K562 (cell line): Measurements from ENCODE around the gene TNFAIP6. TPM values are rescaled to one million over a fixed set of nuclear protein-coding genes. Genes with fewer than 3 reads are reported as not detected.

Experiments
- EP400 ChIP-seq: fragments of 450-650 bp; IDR thresholded peaks from 2 replicates; pipeline ENCODE4 v1.6.1; 2017; ENCODE audit warnings: antibody characterized with exemption, mild to moderate bottlenecking, moderate library complexity
- ILF3 ChIP-seq: fragments of 450-650 bp; IDR thresholded peaks from 2 replicates; pipeline ENCODE4 v1.6.1; 2018; ENCODE audit warnings: antibody characterized with exemption, mild to moderate bottlenecking, moderate library complexity, borderline replicate concordance
- MCM7 ChIP-seq, 2 experiments: fragments of 450-650 bp; IDR thresholded peaks; 2 replicates each; pipeline ENCODE4 v1.6.1; 2016 to 2018
- NFIC ChIP-seq: fragments of 450-650 bp; IDR thresholded peaks from 2 replicates; pipeline ENCODE4 v1.6.1; 2017; ENCODE audit warnings: mild to moderate bottlenecking, inconsistent platforms
- PYGO2 ChIP-seq: fragments of 450-650 bp; IDR thresholded peaks from 2 replicates; pipeline ENCODE4 v1.6.1; 2016; ENCODE audit warnings: mild to moderate bottlenecking, missing genetic modification characterization, moderate library complexity, missing compliant biosample characterization
- SETDB1 ChIP-seq: IDR thresholded peaks from one replicate; pipeline ENCODE4 v1.6.1; 2012; ENCODE audit warnings: low read length, control low read depth, inconsistent platforms
- TAF9B ChIP-seq: fragments of 450-650 bp; IDR thresholded peaks from 2 replicates; pipeline ENCODE4 v1.6.1; 2018; ENCODE audit warnings: mild to moderate bottlenecking; ENCODE audit not compliant: partially characterized antibody
- TEAD1 ChIP-seq, 2 experiments: fragments of 450-650 bp in 1 of 2; sonication (generic) in 1 of 2; formaldehyde crosslinking; IDR thresholded peaks; 2 replicates each; pipeline versions ENCODE4 v1.4.0 to v1.8.0; 2020 to 2022; ENCODE audit warnings: mild to moderate bottlenecking in 2 of 2, missing genetic modification reagents in 1 of 2
- ZBTB1 ChIP-seq: sonication (generic); formaldehyde crosslinking; IDR thresholded peaks from 2 replicates; pipeline ENCODE4 v1.8.1; 2023; ENCODE audit warnings: missing genetic modification reagents, low read depth, mild to moderate bottlenecking, borderline replicate concordance
- ZNF644 ChIP-seq: fragments of 200-800 bp; sonication (Bioruptor generic); IDR thresholded peaks from 2 replicates; pipeline ENCODE4 v1.6.1; 2016; ENCODE audit warnings: low read depth, missing genetic modification characterization, missing compliant biosample characterization
- ZNF785 ChIP-seq: fragments of 250-450 bp; sonication (Bioruptor Pico); IDR thresholded peaks from 2 replicates; pipeline ENCODE4 v1.4.0; 2020; ENCODE audit warnings: mild to moderate bottlenecking
- polyA plus RNA-seq, 8 experiments: library from polyadenylated mRNA; depleted of rRNA in 4 of 8; stranded (reverse) in 5 of 8; unstranded in 3 of 8; fragments of >200 nt; fragmentation: Nextera tagmentation in 2 of 8; fragmentation: Illumina TruSeq in 1 of 8; extraction: Ambion mirVana in 2 of 8; extraction: Trizol in 1 of 8; gene quantifications; 2 replicates each; pipeline versions ENCODE4 v1.2.1 to v1.2.3, GENCODE V29; 2011 to 2014; ENCODE audit warnings: inconsistent platforms in 1 of 8, missing spikeins in 1 of 8
- total RNA-seq, 7 experiments: library from RNA; depleted of rRNA in 6 of 7; stranded (reverse); fragments of >200 nt in 6 of 7; fragmentation: Illumina TruSeq in 2 of 7; extraction: Trizol in 2 of 7; gene quantifications; 2 replicates each; pipeline versions ENCODE4 v1.2.1 to v1.2.3, GENCODE V29; 2011 to 2021; ENCODE audit warnings: low replicate concordance in 1 of 7
- TF ChIP-seq, protein P1 (sequence below): sonication (generic); formaldehyde crosslinking; IDR thresholded peaks from 2 replicates; pipeline ENCODE4 v1.8.1; 2022; ENCODE audit warnings: missing genetic modification reagents
- TF ChIP-seq, protein P2 (sequence below): fragments of 450-650 bp; formaldehyde crosslinking; IDR thresholded peaks from 2 replicates; pipeline ENCODE4 v1.4.0; 2020; ENCODE audit warnings: mild to moderate bottlenecking
- TF ChIP-seq, protein P3 (sequence below): fragments of 450-650 bp; formaldehyde crosslinking; IDR thresholded peaks from 2 replicates; pipeline ENCODE4 v1.4.0; 2022; ENCODE audit warnings: missing genetic modification characterization
- TF ChIP-seq, protein P4 (sequence below): sonication (generic); IDR thresholded peaks from 2 replicates; pipeline ENCODE4 v1.6.1; 2016
- TF ChIP-seq, protein P5 (sequence below): fragments of 250-450 bp; sonication (Bioruptor Pico); IDR thresholded peaks from 2 replicates; pipeline ENCODE4 v1.5.0; 2021; ENCODE audit warnings: mild to moderate bottlenecking, borderline replicate concordance
- TF ChIP-seq, protein P6 (sequence below): fragments of 450-650 bp; formaldehyde crosslinking; IDR thresholded peaks from 2 replicates; pipeline ENCODE4 v1.4.0; 2020; ENCODE audit warnings: mild to moderate bottlenecking, moderate library complexity
- TF ChIP-seq, protein P7 (sequence below): fragments of 250-450 bp; sonication (Bioruptor Pico); IDR thresholded peaks from 2 replicates; pipeline ENCODE4 v1.5.0; 2021

The TNFAIP6 gene
- total and polyA plus RNA-seq, 9 of the 15 experiments (the other 6 are each of a cell fraction or from before 2014, with no cell fraction given): 0.07 to 0.28 (median 0.08) TPM; not detected in 6

DNA sequence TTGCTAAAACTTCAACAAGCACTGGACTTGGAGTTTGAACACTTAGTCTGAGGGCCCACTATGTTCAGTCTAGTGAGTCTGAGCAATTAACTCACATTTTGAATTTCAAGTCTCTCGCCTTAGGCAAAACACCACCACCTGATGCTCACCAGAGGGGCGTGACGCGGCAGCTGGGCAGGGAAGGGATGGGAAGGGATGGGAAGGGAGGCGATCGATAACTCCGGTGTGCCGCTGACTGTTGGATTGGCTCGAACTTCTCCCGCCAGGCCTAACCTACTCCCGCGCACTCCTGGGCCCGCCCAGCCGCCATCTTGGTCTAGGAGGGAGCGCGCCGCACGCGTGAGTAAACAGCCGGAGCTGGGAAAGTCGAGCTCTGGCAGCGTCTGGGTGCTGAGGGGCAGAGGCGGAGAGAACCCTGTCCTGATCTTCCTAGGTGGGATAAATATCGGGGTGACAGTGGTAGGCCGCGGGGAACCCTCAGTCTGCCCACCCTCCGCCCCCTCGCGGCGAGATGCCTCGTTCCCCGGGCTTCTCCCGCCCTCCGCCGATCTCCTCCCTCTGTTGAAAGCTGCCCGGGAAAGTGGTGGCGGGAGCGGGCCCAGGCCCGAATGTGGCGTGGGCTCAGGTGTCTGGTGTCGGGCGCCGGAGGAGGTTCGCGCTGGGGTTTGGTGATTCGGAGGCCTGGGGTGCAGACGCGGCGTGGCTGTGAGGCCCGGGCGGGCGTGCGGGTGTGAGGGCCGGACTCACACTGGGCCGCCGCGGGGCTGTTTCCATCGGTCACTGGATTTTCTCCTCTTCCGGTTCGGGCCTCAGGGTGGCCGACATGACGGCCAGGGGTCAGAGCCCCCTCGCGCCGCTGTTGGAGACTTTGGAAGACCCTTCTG, 52.5 kb downstream of the TNFAIP6 start, which contains the start of gene RIF1 (continued):
- TF ChIP-seq, protein P1, sequence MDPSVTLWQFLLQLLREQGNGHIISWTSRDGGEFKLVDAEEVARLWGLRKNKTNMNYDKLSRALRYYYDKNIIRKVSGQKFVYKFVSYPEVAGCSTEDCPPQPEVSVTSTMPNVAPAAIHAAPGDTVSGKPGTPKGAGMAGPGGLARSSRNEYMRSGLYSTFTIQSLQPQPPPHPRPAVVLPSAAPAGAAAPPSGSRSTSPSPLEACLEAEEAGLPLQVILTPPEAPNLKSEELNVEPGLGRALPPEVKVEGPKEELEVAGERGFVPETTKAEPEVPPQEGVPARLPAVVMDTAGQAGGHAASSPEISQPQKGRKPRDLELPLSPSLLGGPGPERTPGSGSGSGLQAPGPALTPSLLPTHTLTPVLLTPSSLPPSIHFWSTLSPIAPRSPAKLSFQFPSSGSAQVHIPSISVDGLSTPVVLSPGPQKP: no peak
- TF ChIP-seq TEAD1 (CRISPR knock-in tag; IDR thresholded peaks at IDR 0.05): peak in 1 of 2 experiments; percentile 92; a peak in 3 of 4 replicates
- TF ChIP-seq ZBTB1 (CRISPR knock-in tag): no peak; the same call in 1 of the 2 replicates
- TF ChIP-seq ILF3: no peak
- TF ChIP-seq, protein P2, sequence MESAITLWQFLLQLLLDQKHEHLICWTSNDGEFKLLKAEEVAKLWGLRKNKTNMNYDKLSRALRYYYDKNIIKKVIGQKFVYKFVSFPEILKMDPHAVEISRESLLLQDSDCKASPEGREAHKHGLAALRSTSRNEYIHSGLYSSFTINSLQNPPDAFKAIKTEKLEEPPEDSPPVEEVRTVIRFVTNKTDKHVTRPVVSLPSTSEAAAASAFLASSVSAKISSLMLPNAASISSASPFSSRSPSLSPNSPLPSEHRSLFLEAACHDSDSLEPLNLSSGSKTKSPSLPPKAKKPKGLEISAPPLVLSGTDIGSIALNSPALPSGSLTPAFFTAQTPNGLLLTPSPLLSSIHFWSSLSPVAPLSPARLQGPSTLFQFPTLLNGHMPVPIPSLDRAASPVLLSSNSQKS (CRISPR knock-in tag): no peak
- TF ChIP-seq, protein P3, sequence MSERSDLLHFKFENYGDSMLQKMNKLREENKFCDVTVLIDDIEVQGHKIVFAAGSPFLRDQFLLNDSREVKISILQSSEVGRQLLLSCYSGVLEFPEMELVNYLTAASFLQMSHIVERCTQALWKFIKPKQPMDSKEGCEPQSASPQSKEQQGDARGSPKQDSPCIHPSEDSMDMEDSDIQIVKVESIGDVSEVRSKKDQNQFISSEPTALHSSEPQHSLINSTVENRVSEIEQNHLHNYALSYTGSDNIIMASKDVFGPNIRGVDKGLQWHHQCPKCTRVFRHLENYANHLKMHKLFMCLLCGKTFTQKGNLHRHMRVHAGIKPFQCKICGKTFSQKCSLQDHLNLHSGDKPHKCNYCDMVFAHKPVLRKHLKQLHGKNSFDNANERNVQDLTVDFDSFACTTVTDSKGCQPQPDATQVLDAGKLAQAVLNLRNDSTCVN (CRISPR knock-in tag): no peak
- no peak for TF ChIP-seq ZNF785 (CRISPR knock-in tag)
- peak; percentile 100 for TF ChIP-seq EP400
- peak; percentile 18 for TF ChIP-seq NFIC
- TF ChIP-seq TAF9B: peak; percentile 88
- TF ChIP-seq, protein P4, sequence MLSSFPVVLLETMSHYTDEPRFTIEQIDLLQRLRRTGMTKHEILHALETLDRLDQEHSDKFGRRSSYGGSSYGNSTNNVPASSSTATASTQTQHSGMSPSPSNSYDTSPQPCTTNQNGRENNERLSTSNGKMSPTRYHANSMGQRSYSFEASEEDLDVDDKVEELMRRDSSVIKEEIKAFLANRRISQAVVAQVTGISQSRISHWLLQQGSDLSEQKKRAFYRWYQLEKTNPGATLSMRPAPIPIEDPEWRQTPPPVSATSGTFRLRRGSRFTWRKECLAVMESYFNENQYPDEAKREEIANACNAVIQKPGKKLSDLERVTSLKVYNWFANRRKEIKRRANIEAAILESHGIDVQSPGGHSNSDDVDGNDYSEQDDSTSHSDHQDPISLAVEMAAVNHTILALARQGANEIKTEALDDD: peak; percentile 81
- TF ChIP-seq ZNF644 (tag): no peak; the same call in 1 of the 2 replicates
- TF ChIP-seq, protein P5, sequence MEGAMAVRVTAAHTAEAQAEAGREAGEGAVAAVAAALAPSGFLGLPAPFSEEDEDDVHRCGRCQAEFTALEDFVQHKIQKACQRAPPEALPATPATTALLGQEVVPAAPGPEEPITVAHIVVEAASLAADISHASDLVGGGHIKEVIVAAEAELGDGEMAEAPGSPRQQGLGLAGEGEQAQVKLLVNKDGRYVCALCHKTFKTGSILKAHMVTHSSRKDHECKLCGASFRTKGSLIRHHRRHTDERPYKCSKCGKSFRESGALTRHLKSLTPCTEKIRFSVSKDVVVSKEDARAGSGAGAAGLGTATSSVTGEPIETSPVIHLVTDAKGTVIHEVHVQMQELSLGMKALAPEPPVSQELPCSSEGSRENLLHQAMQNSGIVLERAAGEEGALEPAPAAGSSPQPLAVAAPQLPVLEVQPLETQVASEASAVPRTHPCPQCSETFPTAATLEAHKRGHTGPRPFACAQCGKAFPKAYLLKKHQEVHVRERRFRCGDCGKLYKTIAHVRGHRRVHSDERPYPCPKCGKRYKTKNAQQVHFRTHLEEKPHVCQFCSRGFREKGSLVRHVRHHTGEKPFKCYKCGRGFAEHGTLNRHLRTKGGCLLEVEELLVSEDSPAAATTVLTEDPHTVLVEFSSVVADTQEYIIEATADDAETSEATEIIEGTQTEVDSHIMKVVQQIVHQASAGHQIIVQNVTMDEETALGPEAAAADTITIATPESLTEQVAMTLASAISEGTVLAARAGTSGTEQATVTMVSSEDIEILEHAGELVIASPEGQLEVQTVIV: no peak
- no peak for TF ChIP-seq MCM7 (IDR thresholded peaks at IDR 0.05)
- TF ChIP-seq, protein P6, sequence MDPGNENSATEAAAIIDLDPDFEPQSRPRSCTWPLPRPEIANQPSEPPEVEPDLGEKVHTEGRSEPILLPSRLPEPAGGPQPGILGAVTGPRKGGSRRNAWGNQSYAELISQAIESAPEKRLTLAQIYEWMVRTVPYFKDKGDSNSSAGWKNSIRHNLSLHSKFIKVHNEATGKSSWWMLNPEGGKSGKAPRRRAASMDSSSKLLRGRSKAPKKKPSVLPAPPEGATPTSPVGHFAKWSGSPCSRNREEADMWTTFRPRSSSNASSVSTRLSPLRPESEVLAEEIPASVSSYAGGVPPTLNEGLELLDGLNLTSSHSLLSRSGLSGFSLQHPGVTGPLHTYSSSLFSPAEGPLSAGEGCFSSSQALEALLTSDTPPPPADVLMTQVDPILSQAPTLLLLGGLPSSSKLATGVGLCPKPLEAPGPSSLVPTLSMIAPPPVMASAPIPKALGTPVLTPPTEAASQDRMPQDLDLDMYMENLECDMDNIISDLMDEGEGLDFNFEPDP (CRISPR knock-in tag): no peak
- TF ChIP-seq SETDB1: peak; percentile 67
- TF ChIP-seq, protein P7, sequence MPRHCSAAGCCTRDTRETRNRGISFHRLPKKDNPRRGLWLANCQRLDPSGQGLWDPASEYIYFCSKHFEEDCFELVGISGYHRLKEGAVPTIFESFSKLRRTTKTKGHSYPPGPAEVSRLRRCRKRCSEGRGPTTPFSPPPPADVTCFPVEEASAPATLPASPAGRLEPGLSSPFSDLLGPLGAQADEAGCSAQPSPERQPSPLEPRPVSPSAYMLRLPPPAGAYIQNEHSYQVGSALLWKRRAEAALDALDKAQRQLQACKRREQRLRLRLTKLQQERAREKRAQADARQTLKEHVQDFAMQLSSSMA (CRISPR knock-in tag): no peak
- TF ChIP-seq PYGO2: no peak
